ENCODE results near the gene TMEM63C.
A peak's percentile ranks its signal among the peaks of the same experiment; 100 is the strongest.

The TMEM63C gene

DNA sequence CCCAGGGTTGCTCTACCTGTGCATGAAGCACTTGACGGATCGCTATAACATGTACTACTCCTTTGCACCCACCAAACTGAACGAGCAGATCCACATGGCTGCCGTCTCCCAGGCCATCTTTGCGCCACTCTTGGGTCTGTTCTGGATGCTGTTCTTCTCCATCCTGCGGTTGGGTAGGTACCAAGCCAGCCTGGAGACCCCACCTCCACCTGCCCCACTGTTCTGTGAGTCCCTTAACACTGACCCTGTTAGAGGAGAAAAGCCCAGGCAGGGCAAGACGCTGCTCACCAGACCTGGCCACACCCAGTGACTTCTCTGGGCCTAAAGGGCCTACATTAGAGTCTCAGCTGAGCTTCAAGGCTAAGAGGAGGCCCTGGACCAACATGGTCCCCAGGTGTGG is 67.7 kb downstream of the TMEM63C start:
- TF ChIP-seq CREB1 (IDR thresholded peaks at IDR 0.05; ENCODE audit: low read depth), result no peak
- no peak for TF ChIP-seq EGR1 (IDR thresholded peaks at IDR 0.05)

DNA sequence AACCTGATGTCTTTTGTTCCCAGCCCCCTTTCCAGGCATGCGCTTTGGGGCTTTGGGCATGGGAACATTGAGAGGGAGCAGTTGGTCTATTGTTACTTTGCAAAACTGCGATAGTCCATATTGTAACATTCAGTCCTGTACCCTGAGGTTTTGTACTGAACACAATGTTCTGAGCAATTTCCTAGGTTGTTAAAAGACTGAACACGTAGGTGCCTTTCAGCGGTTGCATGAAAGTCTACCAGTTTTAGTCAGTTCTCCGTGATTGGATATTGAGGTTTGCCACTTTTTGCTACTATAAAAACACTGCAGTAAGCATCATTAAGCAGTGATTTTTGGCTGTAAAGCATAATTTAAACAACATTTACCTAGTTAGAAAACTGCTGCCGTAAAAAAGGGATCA is 69.3 kb downstream of the TMEM63C start:
- TF ChIP-seq CEBPB (IDR thresholded peaks at IDR 0.05), result no peak
- TF ChIP-seq, protein P1, sequence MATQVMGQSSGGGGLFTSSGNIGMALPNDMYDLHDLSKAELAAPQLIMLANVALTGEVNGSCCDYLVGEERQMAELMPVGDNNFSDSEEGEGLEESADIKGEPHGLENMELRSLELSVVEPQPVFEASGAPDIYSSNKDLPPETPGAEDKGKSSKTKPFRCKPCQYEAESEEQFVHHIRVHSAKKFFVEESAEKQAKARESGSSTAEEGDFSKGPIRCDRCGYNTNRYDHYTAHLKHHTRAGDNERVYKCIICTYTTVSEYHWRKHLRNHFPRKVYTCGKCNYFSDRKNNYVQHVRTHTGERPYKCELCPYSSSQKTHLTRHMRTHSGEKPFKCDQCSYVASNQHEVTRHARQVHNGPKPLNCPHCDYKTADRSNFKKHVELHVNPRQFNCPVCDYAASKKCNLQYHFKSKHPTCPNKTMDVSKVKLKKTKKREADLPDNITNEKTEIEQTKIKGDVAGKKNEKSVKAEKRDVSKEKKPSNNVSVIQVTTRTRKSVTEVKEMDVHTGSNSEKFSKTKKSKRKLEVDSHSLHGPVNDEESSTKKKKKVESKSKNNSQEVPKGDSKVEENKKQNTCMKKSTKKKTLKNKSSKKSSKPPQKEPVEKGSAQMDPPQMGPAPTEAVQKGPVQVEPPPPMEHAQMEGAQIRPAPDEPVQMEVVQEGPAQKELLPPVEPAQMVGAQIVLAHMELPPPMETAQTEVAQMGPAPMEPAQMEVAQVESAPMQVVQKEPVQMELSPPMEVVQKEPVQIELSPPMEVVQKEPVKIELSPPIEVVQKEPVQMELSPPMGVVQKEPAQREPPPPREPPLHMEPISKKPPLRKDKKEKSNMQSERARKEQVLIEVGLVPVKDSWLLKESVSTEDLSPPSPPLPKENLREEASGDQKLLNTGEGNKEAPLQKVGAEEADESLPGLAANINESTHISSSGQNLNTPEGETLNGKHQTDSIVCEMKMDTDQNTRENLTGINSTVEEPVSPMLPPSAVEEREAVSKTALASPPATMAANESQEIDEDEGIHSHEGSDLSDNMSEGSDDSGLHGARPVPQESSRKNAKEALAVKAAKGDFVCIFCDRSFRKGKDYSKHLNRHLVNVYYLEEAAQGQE (IDR thresholded peaks at IDR 0.05; ENCODE audit: low read depth), result no peak
- no peak for TF ChIP-seq FOXM1 (IDR thresholded peaks at IDR 0.05; ENCODE audit: borderline replicate concordance, low read depth)
- TF ChIP-seq EGR1 (IDR thresholded peaks at IDR 0.05), result no peak
- TF ChIP-seq TAF1 (IDR thresholded peaks at IDR 0.05; ENCODE audit: low read depth), result no peak
- no peak for TF ChIP-seq YY1 (IDR thresholded peaks at IDR 0.05; ENCODE audit: low read depth)
- no peak for TF ChIP-seq ZBTB7A (IDR thresholded peaks at IDR 0.05; ENCODE audit: low read depth)
- TF ChIP-seq NFIC (IDR thresholded peaks at IDR 0.05), result no peak
- TF ChIP-seq EP300 (IDR thresholded peaks at IDR 0.05; ENCODE audit: borderline replicate concordance), result no peak
- no peak for TF ChIP-seq RAD21 (IDR thresholded peaks at IDR 0.05; ENCODE audit: low read depth)
- TF ChIP-seq TCF12 (IDR thresholded peaks at IDR 0.05; ENCODE audit: low read depth), result no peak
- TF ChIP-seq, protein P2, sequence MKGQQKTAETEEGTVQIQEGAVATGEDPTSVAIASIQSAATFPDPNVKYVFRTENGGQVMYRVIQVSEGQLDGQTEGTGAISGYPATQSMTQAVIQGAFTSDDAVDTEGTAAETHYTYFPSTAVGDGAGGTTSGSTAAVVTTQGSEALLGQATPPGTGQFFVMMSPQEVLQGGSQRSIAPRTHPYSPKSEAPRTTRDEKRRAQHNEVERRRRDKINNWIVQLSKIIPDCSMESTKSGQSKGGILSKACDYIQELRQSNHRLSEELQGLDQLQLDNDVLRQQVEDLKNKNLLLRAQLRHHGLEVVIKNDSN (IDR thresholded peaks at IDR 0.05), result no peak

DNA sequence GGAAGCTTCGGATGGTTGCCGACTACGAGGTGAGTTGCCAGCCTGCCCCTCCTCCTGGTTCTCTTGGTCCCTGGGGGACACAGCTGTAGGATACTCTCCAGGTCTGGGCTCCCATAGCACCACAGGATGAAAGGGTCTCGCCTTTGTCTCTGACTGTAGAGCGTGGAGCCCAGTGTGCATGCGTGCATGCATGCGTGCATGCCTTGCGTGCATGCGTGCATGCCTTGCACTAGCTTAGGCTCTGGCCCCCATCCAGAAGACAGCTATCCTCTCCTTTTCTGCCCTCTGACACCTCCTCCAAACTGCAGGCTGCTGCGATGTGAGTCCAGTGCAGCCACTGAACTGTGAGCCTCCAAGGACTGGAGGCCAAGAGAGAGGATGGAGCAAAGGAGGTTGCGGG is 70.3 kb downstream of the TMEM63C start:
- no peak for TF ChIP-seq EP300 (IDR thresholded peaks at IDR 0.05; ENCODE audit: borderline replicate concordance)
- TF ChIP-seq, protein P1 (IDR thresholded peaks at IDR 0.05; ENCODE audit: low read depth), result no peak
- TF ChIP-seq NFIC (IDR thresholded peaks at IDR 0.05), result no peak
- no peak for TF ChIP-seq RAD21 (IDR thresholded peaks at IDR 0.05; ENCODE audit: low read depth)
- no peak for TF ChIP-seq EGR1 (IDR thresholded peaks at IDR 0.05)

DNA sequence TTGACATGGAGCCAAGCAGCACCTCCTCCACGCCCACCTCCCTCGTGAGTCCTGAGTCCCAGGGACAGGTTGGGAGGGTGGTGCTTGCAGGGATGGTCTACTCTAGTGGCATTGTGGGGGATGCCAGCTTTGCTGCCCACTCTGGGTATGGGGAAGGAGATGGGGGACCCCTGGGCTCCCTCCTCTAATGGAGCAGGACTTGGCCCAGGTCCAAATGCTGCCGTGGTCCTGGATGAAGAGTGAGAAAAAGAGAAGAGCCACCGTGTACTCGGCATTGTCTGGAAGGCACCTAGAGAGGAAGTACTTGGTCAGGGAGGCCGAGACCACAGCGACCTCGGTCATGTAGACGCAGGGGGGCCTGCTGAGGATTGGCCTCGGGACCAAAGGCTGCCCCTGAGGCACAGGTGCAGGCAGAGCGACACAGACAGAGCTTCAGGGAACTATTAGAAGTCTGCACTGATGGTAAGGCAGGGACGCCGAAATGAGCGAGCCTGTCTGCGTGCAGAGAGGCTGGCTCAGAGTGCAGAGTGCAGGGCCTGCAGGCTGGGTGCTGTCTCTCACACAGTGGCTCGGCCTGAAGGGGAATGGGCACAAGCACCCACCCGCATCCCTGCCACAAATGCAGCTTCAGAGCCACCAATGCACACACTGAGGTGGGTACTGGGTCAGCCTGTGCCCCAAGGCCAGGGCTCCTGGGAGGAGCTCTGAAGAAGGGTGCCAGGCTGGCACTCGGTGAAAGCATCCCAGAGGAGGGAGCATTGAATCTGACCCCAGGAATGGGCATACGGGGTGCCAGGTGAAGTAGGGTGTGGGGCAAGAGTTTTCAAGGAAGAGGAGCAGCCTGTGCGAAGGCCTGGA is 72.0 kb downstream of the TMEM63C start:
- TF ChIP-seq NFIC (IDR thresholded peaks at IDR 0.05) (peak; percentile 32; the same call in 1 of the 2 replicates), ZBTB7A (IDR thresholded peaks at IDR 0.05; ENCODE audit: low read depth) (no peak)

DNA sequence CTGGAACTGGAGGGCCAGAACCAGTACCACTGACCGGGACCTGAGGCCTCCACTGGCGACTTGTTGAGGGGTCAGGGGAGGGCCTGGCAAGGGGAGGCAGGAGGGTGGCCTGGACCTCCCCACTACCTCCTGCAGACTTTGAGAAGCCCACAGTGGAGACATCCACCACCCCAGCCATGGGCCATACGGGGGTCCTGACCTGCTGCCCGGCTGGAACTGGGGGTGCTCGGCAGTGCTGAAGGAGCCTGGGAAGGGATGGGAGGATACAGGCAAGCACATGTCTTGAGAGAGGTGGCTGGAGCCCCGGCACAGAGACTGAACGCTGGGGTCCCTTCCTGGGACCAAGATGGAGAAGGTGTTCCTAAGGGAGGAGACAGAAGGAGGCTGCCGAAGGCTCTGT is 75.1 kb downstream of the TMEM63C start:
- TF ChIP-seq TEAD4 (IDR thresholded peaks at IDR 0.05) (no peak), FOXM1 (IDR thresholded peaks at IDR 0.05; ENCODE audit: borderline replicate concordance, low read depth) (no peak), CEBPB (IDR thresholded peaks at IDR 0.05) (no peak), YY1 (IDR thresholded peaks at IDR 0.05; ENCODE audit: low read depth) (no peak), TCF12 (IDR thresholded peaks at IDR 0.05; ENCODE audit: low read depth) (no peak)
- TF ChIP-seq, protein P1 (IDR thresholded peaks at IDR 0.05; ENCODE audit: low read depth), result no peak

DNA sequence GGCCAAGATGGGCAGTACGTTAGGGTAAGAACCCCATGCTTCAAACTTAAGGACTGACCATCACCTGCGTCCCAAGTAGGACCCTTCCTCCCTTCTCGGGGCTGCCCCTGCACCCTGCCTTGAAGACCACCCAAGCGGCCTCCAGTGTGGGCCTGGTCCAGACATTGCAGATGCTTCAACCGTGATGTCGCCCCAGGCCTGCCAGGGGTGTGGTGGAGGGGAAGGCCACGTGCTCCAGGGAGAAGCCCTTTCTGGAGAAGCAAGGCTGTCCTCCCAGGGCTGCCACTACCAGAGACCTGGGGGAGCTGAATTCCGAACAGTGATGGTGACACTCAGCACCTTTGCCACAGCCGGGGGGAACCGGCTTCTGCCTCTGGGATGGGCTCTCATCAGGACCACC is 76.1 kb downstream of the TMEM63C start:
- TF ChIP-seq ZBTB7A (IDR thresholded peaks at IDR 0.05; ENCODE audit: low read depth) (no peak), CREB1 (IDR thresholded peaks at IDR 0.05; ENCODE audit: low read depth) (no peak)
- TF ChIP-seq, protein P2 (IDR thresholded peaks at IDR 0.05), result no peak
